MCF 10A (cell line): Measurements from ENCODE around the gene RALBP1. TPM values are rescaled to one million over a fixed set of nuclear protein-coding genes. Genes with fewer than 3 reads are reported as not detected.

Experiments
- Bru-seq: library from RNA; stranded (reverse); fragments of 400-500 nt; gene quantifications from one replicate; lab custom pipeline; 2021; lab: Mats Ljungman, UMichigan
- BruChase-seq, 2 experiments: library from RNA; stranded (reverse); fragments of 400-500 nt; gene quantifications; one replicate each; lab custom pipeline; 2021; lab: Mats Ljungman, UMichigan
- BruUV-seq: library from RNA; stranded (reverse); fragments of 400-500 nt; replicated peaks from 2 replicates; lab custom pipeline; 2021; lab: Mats Ljungman, UMichigan
- CTCF ChIA-PET: fragments of 300-600 bp; sonication (Branson Sonifier 250); formaldehyde crosslinking; extraction: SDS; loops from one replicate; lab custom pipeline; 2021; ENCODE audit warnings: antibody characterized with exemption, inconsistent platforms; lab: Yijun Ruan, JAX
- POLR2A ChIA-PET: fragments of 300-600, 350-650 bp; sonication (Branson Sonifier 250); formaldehyde crosslinking; extraction: SDS; loops from one replicate; lab custom pipeline; 2020; ENCODE audit warnings: antibody characterized with exemption, inconsistent platforms; lab: Yijun Ruan, JAX
- DNase-seq: peaks from one replicate; pipeline ENCODE4 v3.0.0-alpha.2; 2018; ENCODE audit not compliant: unreplicated experiment
- H3K27ac Mint-ChIP-seq: one replicate; pipeline ENCODE4 v1.8.0; 2022; ENCODE audit warnings: mild to moderate bottlenecking, low read depth, mixed read lengths; ENCODE audit not compliant: unreplicated experiment
- H3K27me3 Mint-ChIP-seq: one replicate; pipeline ENCODE4 v1.8.0; 2022; ENCODE audit warnings: mixed read lengths; ENCODE audit not compliant: insufficient read depth, unreplicated experiment
- H3K36me3 Mint-ChIP-seq: one replicate; pipeline ENCODE4 v1.8.0; 2022; ENCODE audit warnings: mild to moderate bottlenecking, moderate library complexity, mixed read lengths; ENCODE audit not compliant: insufficient read depth, unreplicated experiment
- H3K4me1 Mint-ChIP-seq: one replicate; pipeline ENCODE4 v1.8.0; 2022; ENCODE audit warnings: mixed read lengths; ENCODE audit not compliant: insufficient read depth, unreplicated experiment
- H3K4me3 Mint-ChIP-seq: one replicate; pipeline ENCODE4 v1.8.0; 2022; ENCODE audit warnings: mild to moderate bottlenecking, moderate library complexity, mixed read lengths; ENCODE audit not compliant: unreplicated experiment
- H3K9me3 Mint-ChIP-seq: one replicate; pipeline ENCODE4 v1.8.0; 2022; ENCODE audit warnings: mixed read lengths; ENCODE audit not compliant: unreplicated experiment
- intact Hi-C: fragments of 100-400 bp; cut with micrococcal nuclease; formaldehyde crosslinking; loops from 2 replicates; pipeline ENCODE4 v1.14.1; 2022
- long read RNA-seq: library from polyadenylated mRNA; stranded (forward); transcript quantifications from one replicate; pipeline ENCODE4 v2.0.0, GENCODE V29; 2022
- total RNA-seq: library from RNA; stranded (reverse); gene quantifications from 2 replicates; pipeline ENCODE4 v1.2.3, GENCODE V29; 2022
- TF ChIP-seq, protein P1 (sequence below): fragments of 200-600 bp; IDR thresholded peaks from one replicate; pipeline ENCODE4 v1.8.0; 2022; ENCODE audit warnings: antibody characterized with exemption, mild to moderate bottlenecking; ENCODE audit not compliant: unreplicated experiment

Gene RALBP1
- total RNA-seq (47.0 and 47.9 TPM in 2 replicates), Bru-seq, nascent RNA (percentile 65 among the genes with signal in this experiment), BruChase-seq, experiment 1, labeled RNA remaining after a 6-hour chase (percentile 78 among the genes with signal in this experiment), BruChase-seq, experiment 2, labeled RNA remaining after a 2-hour chase (percentile 65 among the genes with signal in this experiment)
- long read RNA-seq, full-length matches to known transcripts, result 118 of 142 reads
- long read RNA-seq, partial matches to known transcripts, result 15 of 142 reads
- long read RNA-seq, other reads (novel, unspliced or antisense), result 9 of 142 reads

DNA sequence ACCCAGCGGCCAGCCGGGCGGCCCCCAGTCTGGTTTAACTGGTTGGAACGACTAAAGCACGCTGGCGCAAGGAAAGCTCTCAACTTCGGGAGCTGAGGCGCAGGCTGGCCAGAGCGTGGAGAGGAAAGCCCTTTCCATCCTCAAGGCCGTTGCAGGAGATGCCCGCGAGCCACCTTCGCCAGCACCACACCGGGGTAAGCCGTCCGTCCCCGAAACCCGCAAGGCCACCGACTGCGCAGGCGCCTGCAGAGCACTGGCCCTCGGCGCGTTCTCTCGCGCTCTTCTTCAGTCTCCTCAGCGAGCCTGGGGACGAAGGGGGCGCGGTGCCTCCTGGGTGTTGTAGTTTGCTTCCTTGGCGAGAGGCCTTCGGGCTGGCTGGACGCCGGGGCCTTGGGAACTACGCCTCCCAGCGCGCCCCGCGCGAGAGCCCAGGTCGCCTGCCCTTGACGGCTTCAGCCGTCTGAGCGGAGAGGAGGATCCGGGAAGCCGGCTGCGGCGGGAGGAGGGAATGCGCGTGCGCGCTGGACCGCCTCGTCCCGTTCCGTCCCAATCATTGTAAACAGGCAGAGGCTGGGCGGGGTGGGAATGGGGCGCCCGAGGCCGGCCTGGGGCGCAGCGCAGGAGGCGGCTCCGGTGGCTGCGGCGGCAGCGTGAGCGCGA, at the start of gene RALBP1:
RALBP1 (plus strand) TSS at position 531 of the 660 bp plus-strand sequence. CDS start 37,533 bp downstream, outside the sequence.
- TF ChIP-seq, protein P1, sequence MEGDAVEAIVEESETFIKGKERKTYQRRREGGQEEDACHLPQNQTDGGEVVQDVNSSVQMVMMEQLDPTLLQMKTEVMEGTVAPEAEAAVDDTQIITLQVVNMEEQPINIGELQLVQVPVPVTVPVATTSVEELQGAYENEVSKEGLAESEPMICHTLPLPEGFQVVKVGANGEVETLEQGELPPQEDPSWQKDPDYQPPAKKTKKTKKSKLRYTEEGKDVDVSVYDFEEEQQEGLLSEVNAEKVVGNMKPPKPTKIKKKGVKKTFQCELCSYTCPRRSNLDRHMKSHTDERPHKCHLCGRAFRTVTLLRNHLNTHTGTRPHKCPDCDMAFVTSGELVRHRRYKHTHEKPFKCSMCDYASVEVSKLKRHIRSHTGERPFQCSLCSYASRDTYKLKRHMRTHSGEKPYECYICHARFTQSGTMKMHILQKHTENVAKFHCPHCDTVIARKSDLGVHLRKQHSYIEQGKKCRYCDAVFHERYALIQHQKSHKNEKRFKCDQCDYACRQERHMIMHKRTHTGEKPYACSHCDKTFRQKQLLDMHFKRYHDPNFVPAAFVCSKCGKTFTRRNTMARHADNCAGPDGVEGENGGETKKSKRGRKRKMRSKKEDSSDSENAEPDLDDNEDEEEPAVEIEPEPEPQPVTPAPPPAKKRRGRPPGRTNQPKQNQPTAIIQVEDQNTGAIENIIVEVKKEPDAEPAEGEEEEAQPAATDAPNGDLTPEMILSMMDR, result no peak
- BruUV-seq, result no TSS peak
- H3K4me3 Mint-ChIP-seq, result peak within 1 kb of the TSS; percentile 92
- H3K27ac Mint-ChIP-seq, result peak within 1 kb of the TSS; percentile 97
- DNase-seq, result peak; percentile 99
- POLR2A ChIA-PET, result interaction anchor here (0.5 to 2.4 kb wide), 20 partner anchors 9 to 492 kb away, joined by 3 to 12 read pairs (median 4); partner anchors contain the start of genes ANKRD12 and TWSG1
- peaks cover 12% of the 10 kb centered on the region for H3K36me3 Mint-ChIP-seq
- intact Hi-C loops, result loop anchor here (2.0 to 5.0 kb wide), 2 partner anchors 140 to 328 kb away; partner anchors contain the start of gene TWSG1
- CTCF ChIA-PET, result interaction anchor here (0.5 kb wide), 1 partner anchor 110 kb away, joined by 3 read pairs; no protein-coding TSS in a partner anchor
- peaks cover 29% of the 10 kb centered on the region for H3K4me1 Mint-ChIP-seq
- no peaks in the 10 kb centered on the region for H3K9me3 Mint-ChIP-seq
- no peaks in the 10 kb centered on the region for H3K27me3 Mint-ChIP-seq

DNA sequence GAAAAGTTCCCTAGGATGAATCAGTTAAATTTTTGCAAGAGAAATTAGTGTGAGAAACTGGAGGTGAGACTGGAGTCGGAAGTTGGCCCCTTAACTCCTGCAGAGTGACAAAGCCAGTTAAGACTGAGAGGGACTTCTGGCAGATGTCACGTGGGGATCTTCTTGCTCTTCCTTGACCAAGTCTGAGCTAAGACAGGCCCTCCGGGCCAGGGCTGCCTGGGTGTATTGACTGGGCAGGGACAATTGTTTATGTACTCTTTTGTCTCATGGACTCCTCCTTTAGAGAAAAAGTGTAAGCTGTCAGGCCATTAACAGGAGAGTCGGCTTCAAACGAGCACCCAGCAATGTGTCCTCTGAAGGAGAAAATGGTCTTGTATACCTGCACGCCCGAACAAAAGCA, 48.6 kb upstream of the RALBP1 start:
- Mint-ChIP-seq H3K4me1 (peaks cover 12% of the 10 kb centered on the region), H3K27ac (no peak overlapping the region), H3K36me3 (no peaks in the 10 kb centered on the region), H3K27me3 (no peaks in the 10 kb centered on the region), H3K4me3 (no peak overlapping the region), H3K9me3 (no peaks in the 10 kb centered on the region)
- TF ChIP-seq, protein P1, result no peak
- CTCF ChIA-PET, result interaction anchor here (1.3 kb wide), 1 partner anchor 90 kb away, joined by 4 read pairs; no protein-coding TSS in a partner anchor
- no TSS peak for BruUV-seq
- POLR2A ChIA-PET, result no interaction called here
- DNase-seq, result no peak
- intact Hi-C loops, result no loop called here

DNA sequence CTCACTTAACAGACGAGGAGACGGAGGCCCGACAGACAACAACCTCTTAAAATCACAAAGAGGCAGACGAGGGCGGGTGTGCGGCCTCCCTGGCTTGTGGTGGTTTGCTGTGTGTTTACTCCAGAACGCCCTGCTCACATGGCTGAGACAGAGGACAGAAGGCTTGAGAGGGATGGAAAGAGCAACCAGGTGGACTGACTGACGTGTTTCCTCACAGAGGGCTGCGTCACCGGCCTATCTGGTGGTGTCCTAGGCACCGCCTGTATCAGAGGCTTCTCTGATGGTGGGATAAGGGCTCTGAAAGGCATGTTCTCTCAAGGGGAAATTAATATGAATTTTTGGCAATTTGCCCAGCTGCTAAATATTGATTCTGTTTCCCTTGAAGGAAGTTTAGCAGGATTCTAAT, 47.0 kb upstream of the RALBP1 start:
- no TSS peak for BruUV-seq
- Mint-ChIP-seq H3K27ac (peak overlapping the region; percentile 84), H3K9me3 (no peaks in the 10 kb centered on the region), H3K36me3 (no peaks in the 10 kb centered on the region), H3K4me1 (peaks cover 12% of the 10 kb centered on the region), H3K4me3 (no peak overlapping the region), H3K27me3 (no peaks in the 10 kb centered on the region)
- DNase-seq, result no peak
- TF ChIP-seq, protein P1, result no peak
- ChIA-PET POLR2A (interaction anchor here (0.7 to 1.6 kb wide), 3 partner anchors 8 to 77 kb away, joined by 3 to 7 read pairs (median 3); no protein-coding TSS in a partner anchor), CTCF (interaction anchor here (0.6 to 0.8 kb wide), 2 partner anchors 211 to 801 kb away, joined by 3 read pairs; no protein-coding TSS in a partner anchor)
- intact Hi-C loops, result no loop called here
